ENCODE results near the gene SLC25A40.
"Not testable (repeated sequence)": the region's sequence is repeated elsewhere in the genome, so short reads cannot be mapped to it uniquely, and the experiment has no call there.

SLC25A40 gene

GRCh38 chr7:87870471-87870870 lies 5.7 kb downstream of the SLC25A40 start:
- no peak for DNase-seq (ENCODE audit: low read depth in 2 of 2)

GRCh38 chr7:87866533-87866932 lies 9.6 kb downstream of the SLC25A40 start:
- DNase-seq (ENCODE audit: low read depth in 2 of 2) = not testable (repeated sequence)

- no peak for DNase-seq (ENCODE audit: low read depth in 2 of 2)
Observed at GRCh38 chr7:87866089-87866488, 10.1 kb downstream of the SLC25A40 start.

- no peak for DNase-seq (ENCODE audit: low read depth in 2 of 2)
Observed at GRCh38 chr7:87858417-87859100, 17.6 kb downstream of the SLC25A40 start.

- DNase-seq (ENCODE audit: low read depth in 2 of 2) = no peak
Observed at GRCh38 chr7:87853237-87853864, 22.8 kb downstream of the SLC25A40 start.

- DNase-seq (ENCODE audit: low read depth in 2 of 2) = no peak
Observed at GRCh38 chr7:87852306-87852705, 23.9 kb downstream of the SLC25A40 start.

- no peak for DNase-seq (ENCODE audit: low read depth in 2 of 2)
Observed at GRCh38 chr7:87850836-87851593, 25.1 kb downstream of the SLC25A40 start.

GRCh38 chr7:87837597-87837996 lies 38.6 kb downstream of the SLC25A40 start:
- no peak for DNase-seq (ENCODE audit: low read depth in 2 of 2)

- DNase-seq (ENCODE audit: low read depth in 2 of 2) = no peak
Observed at GRCh38 chr7:87833130-87833529, 43.0 kb downstream of the SLC25A40 start.

- DNase-seq (ENCODE audit: low read depth in 2 of 2) = no peak
Observed at GRCh38 chr7:87831097-87831496, 45.1 kb downstream of the SLC25A40 start.

- not testable (repeated sequence) for DNase-seq (ENCODE audit: low read depth in 2 of 2)
Observed at GRCh38 chr7:87828383-87828782, 47.8 kb downstream of the SLC25A40 start.

- DNase-seq (ENCODE audit: low read depth in 2 of 2) = not testable (repeated sequence)
Observed at GRCh38 chr7:87825369-87825768, 50.8 kb downstream of the SLC25A40 start.

GRCh38 chr7:87822056-87822455 lies 54.1 kb downstream of the SLC25A40 start:
- not testable (repeated sequence) for DNase-seq (ENCODE audit: low read depth in 2 of 2)

GRCh38 chr7:87818336-87818735 lies 57.8 kb downstream of the SLC25A40 start:
- DNase-seq (ENCODE audit: low read depth in 2 of 2) = no peak

- no peak for DNase-seq (ENCODE audit: low read depth in 2 of 2)
Observed at GRCh38 chr7:87816389-87816788, 59.8 kb downstream of the SLC25A40 start.

GRCh38 chr7:87810726-87811125 lies 65.4 kb downstream of the SLC25A40 start:
- no peak for DNase-seq (ENCODE audit: low read depth in 2 of 2)

GRCh38 chr7:87810130-87810529 lies 66.0 kb downstream of the SLC25A40 start:
- DNase-seq (ENCODE audit: low read depth in 2 of 2) = no peak

- no peak for DNase-seq (ENCODE audit: low read depth in 2 of 2)
Observed at GRCh38 chr7:87806150-87806549, 70.0 kb downstream of the SLC25A40 start.

- DNase-seq (ENCODE audit: low read depth in 2 of 2) = no peak
Observed at GRCh38 chr7:87797798-87798403, 78.3 kb downstream of the SLC25A40 start.

GRCh38 chr7:87797395-87797794 lies 78.8 kb downstream of the SLC25A40 start:
- DNase-seq (ENCODE audit: low read depth in 2 of 2) = no peak

GRCh38 chr7:87785368-87785995 lies 90.7 kb downstream of the SLC25A40 start:
- no peak for DNase-seq (ENCODE audit: low read depth in 2 of 2)

- no peak for DNase-seq (ENCODE audit: low read depth in 2 of 2)
Observed at GRCh38 chr7:87784424-87784823, 91.7 kb downstream of the SLC25A40 start.

Measured in stimulated activated CD8-positive, alpha-beta memory T cell treated with anti-CD3 and anti-CD28 coated beads, Interleukin-15, amount 100 ng/mL, for 48 hours (primary cell).